Esophagus squamous epithelium (tissue), 5 donors: Measurements from ENCODE around the gene SKI. TPM values are rescaled to one million over a fixed set of nuclear protein-coding genes. Genes with fewer than 3 reads are reported as not detected.

Experiments used
- DNase-seq: peaks from one replicate; lab custom pipeline; 2025; lab: John Stamatoyannopoulos, UW
- H3K27ac ChIP-seq, 4 donors: fragments of 200-600 bp; sonication (generic); one replicate each; pipeline ENCODE4 v1.5.1; 2016 to 2019; ENCODE audit warnings: mild to moderate bottlenecking in 1 of 4
- H3K27me3 ChIP-seq, 4 donors: fragments of 200-600 bp; sonication (generic); 1 replicate in 3 of 4; 2 replicates in 1 of 4; pipeline versions ENCODE4 v1.5.1 to v1.6.0; 2017 to 2021; ENCODE audit warnings: antibody characterized with exemption in 1 of 4
- H3K36me3 ChIP-seq, 3 donors: fragments of 200-600 bp; sonication (generic); one replicate each; pipeline ENCODE4 v1.5.1; 2016 to 2019
- H3K4me1 ChIP-seq, 3 donors: fragments of 200-600 bp; sonication (generic); one replicate each; pipeline ENCODE4 v1.5.1; 2017 to 2019
- H3K4me3 ChIP-seq, 4 donors: fragments of 200-600 bp; sonication (generic); 1 replicate in 3 of 4; 2 replicates in 1 of 4; pipeline ENCODE4 v1.5.1; 2016 to 2019; ENCODE audit warnings: mild to moderate bottlenecking in 2 of 4, moderate library complexity in 1 of 4
- H3K9me3 ChIP-seq, 3 donors: fragments of 200-600 bp; sonication (generic); one replicate each; pipeline ENCODE4 v1.5.1; 2016 to 2019
- POLR2A ChIP-seq, 4 donors: fragments of 450-650 bp; IDR thresholded peaks; one replicate each; pipeline ENCODE4 v1.6.1; 2017; ENCODE audit warnings: antibody characterized with exemption in 4 of 4, mild to moderate bottlenecking in 4 of 4, moderate library complexity in 3 of 4
- WGBS, 2 donors: methylation state at CpG; one replicate each; pipeline ENCODE4 v1.1.5; 2018; 5-methylcytosine and 5-hydroxymethylcytosine counted together
- intact Hi-C: fragments of 100-400 bp; cut with DNase I; formaldehyde crosslinking; loops from one replicate; pipeline ENCODE4 v1.15.0; 2022
- total RNA-seq, 4 donors: library from RNA; depleted of rRNA; stranded (reverse); fragments of >200 nt; gene quantifications; one replicate each; pipeline ENCODE4 v1.1.0, GENCODE V29; 2016
- TF ChIP-seq, protein P1 (sequence below), 6 experiments: fragments of 450-650 bp in 4 of 6; fragments of 200-600 bp in 2 of 6; sonication (generic) in 2 of 6; IDR thresholded peaks; one replicate each; pipeline ENCODE4 v1.5.1; 2016 to 2019; ENCODE audit warnings: antibody characterized with exemption in 6 of 6, mild to moderate bottlenecking in 4 of 6, moderate library complexity in 4 of 6
- donor health status: DM: yes; HTN: yes; CAD: no.

The SKI gene
- total RNA-seq, 4 donors from 2014 or later = 18.2 to 38.8 (median 25.2) TPM

DNA sequence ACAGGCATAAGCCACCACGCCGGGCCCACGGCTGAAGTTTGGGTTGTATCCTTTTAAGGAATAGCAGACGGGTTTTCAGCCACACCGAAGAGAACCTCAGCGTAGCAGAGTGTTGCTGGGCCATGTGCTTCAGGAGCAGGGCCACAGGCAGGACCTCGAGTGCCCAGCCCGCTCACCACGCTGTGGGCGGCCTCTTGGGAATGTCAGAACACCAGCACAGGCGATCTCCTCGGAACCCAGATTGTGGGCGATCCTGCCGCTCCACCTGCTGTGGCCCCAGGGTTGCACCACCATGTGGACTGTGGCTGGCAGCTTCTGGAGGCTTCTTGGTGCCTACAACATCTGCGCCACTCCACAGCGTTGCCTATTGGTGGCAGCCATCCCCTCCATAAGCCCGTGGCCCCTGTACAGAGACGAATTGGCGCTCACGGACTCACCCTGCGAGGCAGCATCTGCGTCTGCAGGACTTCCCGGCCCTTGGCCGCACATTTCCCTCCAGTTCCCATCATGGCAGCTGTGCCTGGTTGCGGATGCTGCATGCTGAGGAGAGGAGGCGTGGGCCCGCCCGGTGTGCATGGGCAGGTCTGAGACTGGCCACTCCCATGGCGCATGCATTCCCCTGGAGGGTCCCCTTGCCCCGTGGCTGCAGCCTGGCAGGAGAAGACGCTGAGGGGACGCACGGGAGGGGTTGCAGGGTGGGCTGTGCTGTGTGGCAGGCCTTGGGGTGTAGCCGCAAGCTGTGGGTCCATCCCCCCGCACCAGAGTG, 69.3 kb downstream of the SKI start:
- Histone ChIP-seq H3K27me3 (no peaks in the 10 kb centered on the region), H3K4me3 (no peak overlapping the region), H3K27ac (no peak overlapping the region), H3K4me1 (peaks cover 53 to 99% (median 64%) of the 10 kb centered on the region in 3 donors), H3K9me3 (no peaks in the 10 kb centered on the region), H3K36me3 (no peaks in the 10 kb centered on the region)
- 91 to 92% methylated on average over 5 to 29 of the region's 35 CpGs for WGBS, 2 donors
- DNase-seq = no peak
- intact Hi-C loops = no loop called here
- TF ChIP-seq, protein P1, sequence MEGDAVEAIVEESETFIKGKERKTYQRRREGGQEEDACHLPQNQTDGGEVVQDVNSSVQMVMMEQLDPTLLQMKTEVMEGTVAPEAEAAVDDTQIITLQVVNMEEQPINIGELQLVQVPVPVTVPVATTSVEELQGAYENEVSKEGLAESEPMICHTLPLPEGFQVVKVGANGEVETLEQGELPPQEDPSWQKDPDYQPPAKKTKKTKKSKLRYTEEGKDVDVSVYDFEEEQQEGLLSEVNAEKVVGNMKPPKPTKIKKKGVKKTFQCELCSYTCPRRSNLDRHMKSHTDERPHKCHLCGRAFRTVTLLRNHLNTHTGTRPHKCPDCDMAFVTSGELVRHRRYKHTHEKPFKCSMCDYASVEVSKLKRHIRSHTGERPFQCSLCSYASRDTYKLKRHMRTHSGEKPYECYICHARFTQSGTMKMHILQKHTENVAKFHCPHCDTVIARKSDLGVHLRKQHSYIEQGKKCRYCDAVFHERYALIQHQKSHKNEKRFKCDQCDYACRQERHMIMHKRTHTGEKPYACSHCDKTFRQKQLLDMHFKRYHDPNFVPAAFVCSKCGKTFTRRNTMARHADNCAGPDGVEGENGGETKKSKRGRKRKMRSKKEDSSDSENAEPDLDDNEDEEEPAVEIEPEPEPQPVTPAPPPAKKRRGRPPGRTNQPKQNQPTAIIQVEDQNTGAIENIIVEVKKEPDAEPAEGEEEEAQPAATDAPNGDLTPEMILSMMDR (IDR thresholded peaks at IDR 0.05) = no peak
- no peak for TF ChIP-seq POLR2A (IDR thresholded peaks at IDR 0.05)

GRCh38 chr1:2298685-2299084, 70.6 kb downstream of the SKI start:
- Histone ChIP-seq H3K4me3 (peak overlapping the region in 1 of 4 donors; percentile 52), H3K36me3 (peaks cover 2 to 10% (median 7%) of the 10 kb centered on the region in 3 donors), H3K4me1 (peaks cover 51 to 99% (median 55%) of the 10 kb centered on the region in 3 donors), H3K27me3 (no peaks in the 10 kb centered on the region), H3K9me3 (no peaks in the 10 kb centered on the region), H3K27ac (peak overlapping the region; percentile 72 to 89 (median 83))
- WGBS, 2 donors = no CpG with 5 or more reads among the region's 12 CpGs
- DNase-seq = no peak
- intact Hi-C loops = no loop called here
- TF ChIP-seq, protein P1 (IDR thresholded peaks at IDR 0.05) = no peak
- no peak for TF ChIP-seq POLR2A (IDR thresholded peaks at IDR 0.05)

DNA sequence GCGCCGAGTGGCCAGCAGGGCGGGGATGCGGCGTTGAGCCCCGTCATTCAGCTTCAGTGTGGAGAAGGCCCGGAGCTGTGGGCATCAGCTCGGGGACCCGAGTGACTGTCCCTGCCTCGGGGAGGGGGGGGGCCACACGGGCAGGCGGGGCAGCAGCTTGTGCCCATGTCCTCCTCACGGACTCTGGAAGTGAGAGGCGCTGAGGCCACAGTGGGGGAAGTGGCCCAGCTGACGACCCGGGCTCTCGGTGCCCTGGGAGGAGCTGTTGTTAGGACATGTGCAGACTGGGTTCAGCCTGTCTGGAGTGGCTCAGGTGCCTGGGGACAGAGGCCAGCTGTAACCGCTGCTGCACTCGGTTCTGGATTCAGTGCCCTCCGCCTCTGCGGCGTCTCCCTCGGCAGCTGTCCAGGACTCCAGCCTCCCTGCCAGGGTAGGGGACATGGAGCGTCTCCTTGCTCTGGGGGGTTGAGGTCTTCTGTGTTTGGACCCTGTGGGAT, 71.1 kb downstream of the SKI start:
- no peak for DNase-seq
- Histone ChIP-seq H3K4me3 (peak overlapping the region in 1 of 4 donors; percentile 52), H3K36me3 (peaks cover 7 to 15% (median 7%) of the 10 kb centered on the region in 3 donors), H3K4me1 (peaks cover 46 to 99% (median 50%) of the 10 kb centered on the region in 3 donors), H3K27ac (peak overlapping the region; percentile 72 to 89 (median 83)), H3K27me3 (no peaks in the 10 kb centered on the region), H3K9me3 (no peaks in the 10 kb centered on the region)
- TF ChIP-seq POLR2A (IDR thresholded peaks at IDR 0.05) = no peak
- TF ChIP-seq, protein P1 (IDR thresholded peaks at IDR 0.05) = no peak
- 20 to 49% methylated on average over 1 to 10 of the region's 24 CpGs for WGBS, 2 donors
- intact Hi-C loops = no loop called here

- peaks cover 40 to 95% (median 41%) of the 10 kb centered on the region in 3 donors for H3K4me1 ChIP-seq
- no peaks in the 10 kb centered on the region for H3K27me3 ChIP-seq
- peak overlapping the region; percentile 72 to 89 (median 83) for H3K27ac ChIP-seq
- H3K9me3 ChIP-seq = no peaks in the 10 kb centered on the region
- WGBS, 2 donors = no CpG with 5 or more reads among the region's 32 CpGs
- H3K4me3 ChIP-seq = peak overlapping the region in 3 of 4 donors; percentile 29 to 52 (median 38)
- H3K36me3 ChIP-seq = peaks cover 11 to 25% (median 17%) of the 10 kb centered on the region in 3 donors
- TF ChIP-seq, protein P1 (IDR thresholded peaks at IDR 0.05) = no peak
- no peak for TF ChIP-seq POLR2A (IDR thresholded peaks at IDR 0.05)
- DNase-seq = no peak
- intact Hi-C loops = no loop called here
These were observed 72.1 kb downstream of the SKI start for GRCh38 chr1:2300004-2300771.
